ENCODE data around the gene YIF1A. TPM values are rescaled to one million over a fixed set of nuclear protein-coding genes. Genes with fewer than 3 reads are reported as not detected.

YIF1A gene
- total RNA-seq, 6 donors from 2014 or later: 25.1 to 107 (median 68.2) TPM

GRCh38 chr11:66287889-66288670 is 863 bp downstream of the YIF1A start:
- peaks cover 0 to 14% (median 9%) of the 10 kb centered on the region in 4 donors for H3K27me3 ChIP-seq
- WGBS, 2 donors: 20 to 44% methylated on average over 12 to 20 of the region's 20 CpGs
- H3K4me1 ChIP-seq: peaks cover 23 to 45% (median 27%) of the 10 kb centered on the region in 4 donors
- peak in 1 of 2 donors; percentile 59 for DNase-seq
- peak overlapping the region; percentile 90 to 94 (median 94) for H3K27ac ChIP-seq
- H3K9me3 ChIP-seq: no peaks in the 10 kb centered on the region
- ATAC-seq (ENCODE audit: low FRiP score in 2 of 2): no peak
- peaks cover 0 to 26% (median 9%) of the 10 kb centered on the region in 4 donors for H3K36me3 ChIP-seq
- TF ChIP-seq POLR2AphosphoS5 (IDR thresholded peaks at IDR 0.05): no peak
- TF ChIP-seq EP300 (IDR thresholded peaks at IDR 0.05): no peak
- TF ChIP-seq POLR2A (IDR thresholded peaks at IDR 0.05): no peak
- no peak for TF ChIP-seq CTCF (IDR thresholded peaks at IDR 0.05)
- H3K4me3 ChIP-seq: peak overlapping the region; percentile 65 to 94 (median 77)

- peaks cover 0 to 26% (median 9%) of the 10 kb centered on the region in 4 donors for H3K36me3 ChIP-seq
- H3K27ac ChIP-seq: no peak overlapping the region
- WGBS, 2 donors: 64 to 71% methylated on average over 7 to 10 of the region's 10 CpGs
- peak overlapping the region in 1 of 4 donors; percentile 75 for H3K4me3 ChIP-seq
- no peak for TF ChIP-seq POLR2A (IDR thresholded peaks at IDR 0.05)
- no peak for TF ChIP-seq POLR2AphosphoS5 (IDR thresholded peaks at IDR 0.05)
- no peak for TF ChIP-seq EP300 (IDR thresholded peaks at IDR 0.05)
- TF ChIP-seq CTCF (IDR thresholded peaks at IDR 0.05): no peak
- H3K27me3 ChIP-seq: peaks cover 0 to 8% (median 6%) of the 10 kb centered on the region in 4 donors
- H3K9me3 ChIP-seq: no peaks in the 10 kb centered on the region
- no peak for ATAC-seq (ENCODE audit: low FRiP score in 2 of 2)
- H3K4me1 ChIP-seq: peaks cover 26 to 49% (median 31%) of the 10 kb centered on the region in 4 donors
- DNase-seq: no peak
Measured at GRCh38 chr11:66287211-66287888, 1.6 kb downstream of the YIF1A start.

GRCh38 chr11:66286699-66287098 is 2.2 kb downstream of the YIF1A start:
- TF ChIP-seq POLR2A (IDR thresholded peaks at IDR 0.05) (no peak), POLR2AphosphoS5 (IDR thresholded peaks at IDR 0.05) (no peak), EP300 (IDR thresholded peaks at IDR 0.05) (no peak), CTCF (IDR thresholded peaks at IDR 0.05) (no peak)
- DNase-seq: no peak
- 80% methylated on average over 5 of the region's 5 CpGs; no CpG with 5 or more reads in 1 of the 2 donors for WGBS, 2 donors
- H3K9me3 ChIP-seq: no peaks in the 10 kb centered on the region
- H3K27ac ChIP-seq: no peak overlapping the region
- peaks cover 0 to 26% (median 9%) of the 10 kb centered on the region in 4 donors for H3K36me3 ChIP-seq
- H3K4me3 ChIP-seq: no peak overlapping the region
- no peak for ATAC-seq (ENCODE audit: low FRiP score in 2 of 2)
- peaks cover 0 to 2% (median under 1%) of the 10 kb centered on the region in 4 donors for H3K27me3 ChIP-seq
- H3K4me1 ChIP-seq: peaks cover 23 to 47% (median 29%) of the 10 kb centered on the region in 4 donors

- Histone ChIP-seq H3K36me3 (peaks cover 0 to 26% (median 9%) of the 10 kb centered on the region in 4 donors), H3K4me1 (peaks cover 23 to 41% (median 29%) of the 10 kb centered on the region in 4 donors), H3K27me3 (no peaks in the 10 kb centered on the region), H3K4me3 (no peak overlapping the region), H3K9me3 (no peaks in the 10 kb centered on the region), H3K27ac (no peak overlapping the region)
- DNase-seq: no peak
- no peak for ATAC-seq (ENCODE audit: low FRiP score in 2 of 2)
- TF ChIP-seq POLR2A (IDR thresholded peaks at IDR 0.05) (no peak), EP300 (IDR thresholded peaks at IDR 0.05) (no peak), CTCF (IDR thresholded peaks at IDR 0.05) (no peak), POLR2AphosphoS5 (IDR thresholded peaks at IDR 0.05) (no peak)
- 92 to 94% methylated on average over 10 of the region's 13 CpGs for WGBS, 2 donors
Measured at GRCh38 chr11:66285250-66285947, 3.5 kb downstream of the YIF1A start.
